Jurkat, Clone E6-1 (cell line): Measurements from ENCODE around the gene CDC14B.
"Not testable (repeated sequence)": the region's sequence is repeated elsewhere in the genome, so short reads cannot be mapped to it uniquely, and the experiment has no call there.

Experiments
- DNase-seq: peaks from one replicate; pipeline ENCODE4 v3.0.0-alpha.2; 2011; ENCODE audit warnings: low read depth, low spot score
- H3K4me3 ChIP-seq: 2 replicates; pipeline ENCODE4 v1.5.1; 2011; ENCODE audit warnings: mild to moderate bottlenecking, low read length, control low read depth, moderate library complexity

The CDC14B gene

DNA sequence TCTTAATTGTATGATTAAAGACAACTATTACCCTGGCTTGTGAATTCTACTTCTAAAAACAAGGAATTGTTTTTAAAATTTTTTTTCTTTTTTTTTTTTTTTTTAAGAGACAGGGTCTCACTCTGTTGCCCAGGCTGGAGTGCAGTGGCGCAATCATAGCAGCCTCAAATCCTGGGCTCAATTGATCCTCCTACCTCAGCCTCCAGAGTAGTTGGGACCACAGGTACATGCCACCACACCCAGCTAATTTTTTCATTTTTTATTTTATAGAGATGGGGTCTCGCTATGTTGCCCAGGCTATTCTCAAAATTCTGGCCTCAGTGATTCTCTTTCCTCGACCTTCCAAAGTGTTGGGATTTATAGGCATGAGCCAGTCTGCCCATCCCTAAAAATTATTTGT lies 107.4 kb downstream of the CDC14B start:
- no peak for DNase-seq
- H3K4me3 ChIP-seq, result no peak overlapping the region

DNA sequence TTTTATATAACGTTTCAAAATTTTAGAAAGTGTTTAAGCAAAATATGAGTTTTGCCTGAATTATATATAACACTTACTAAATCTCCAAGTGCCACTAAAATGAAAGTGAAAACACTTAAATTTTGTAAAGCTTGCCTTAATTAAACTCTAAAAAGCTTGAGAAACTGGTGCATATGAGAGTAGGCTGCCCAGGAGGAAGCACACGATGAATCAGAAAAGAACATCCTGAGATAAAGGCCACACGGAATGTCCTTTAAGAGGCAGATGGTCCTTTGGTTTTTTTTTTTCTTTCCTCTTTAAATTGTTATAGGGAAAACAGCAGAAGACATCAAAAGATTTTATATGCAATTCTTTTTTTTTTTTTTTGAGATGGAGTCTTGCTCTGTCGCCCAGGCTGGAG lies 109.4 kb downstream of the CDC14B start:
- no peak for DNase-seq
- no peak overlapping the region for H3K4me3 ChIP-seq

DNA sequence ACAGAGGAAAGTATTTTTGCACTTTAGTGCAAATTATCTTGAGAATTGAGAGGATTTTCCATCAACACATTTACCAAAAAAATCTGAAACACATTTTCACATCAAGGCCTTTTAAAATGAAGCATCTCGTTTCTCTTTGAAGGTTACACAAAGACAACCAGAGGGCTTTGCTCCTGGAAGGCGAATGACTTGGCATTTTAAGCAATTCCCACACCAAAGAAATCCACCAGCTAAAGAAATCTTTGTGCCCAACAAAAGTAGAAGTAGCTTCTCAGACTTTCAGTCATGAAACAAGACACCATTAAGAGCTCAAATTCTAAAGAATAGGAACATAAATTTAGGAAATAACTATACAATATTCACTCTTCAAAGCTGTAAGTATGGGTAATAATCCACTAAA lies 109.8 kb downstream of the CDC14B start:
- H3K4me3 ChIP-seq, result no peak overlapping the region
- DNase-seq, result no peak

DNA sequence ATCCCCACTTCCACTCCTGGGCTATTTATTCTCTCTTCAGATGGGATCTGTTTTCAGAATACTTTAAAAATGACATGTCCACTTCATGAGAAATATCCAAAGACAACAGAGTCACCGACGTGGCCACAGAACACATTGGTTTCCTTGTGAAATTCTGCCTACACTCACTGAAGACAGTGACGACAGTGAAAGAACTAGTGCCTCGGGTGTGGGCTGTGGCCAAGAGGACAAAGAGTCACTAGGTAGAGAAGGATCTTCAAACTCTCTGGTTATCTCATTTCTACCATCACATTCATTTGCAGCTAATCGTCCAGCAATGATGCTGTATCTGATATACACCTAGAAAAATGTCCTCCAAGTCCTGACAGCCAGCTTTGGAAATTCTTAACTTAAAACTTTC lies 110.6 kb downstream of the CDC14B start:
- DNase-seq, result no peak
- H3K4me3 ChIP-seq, result no peak overlapping the region

DNA sequence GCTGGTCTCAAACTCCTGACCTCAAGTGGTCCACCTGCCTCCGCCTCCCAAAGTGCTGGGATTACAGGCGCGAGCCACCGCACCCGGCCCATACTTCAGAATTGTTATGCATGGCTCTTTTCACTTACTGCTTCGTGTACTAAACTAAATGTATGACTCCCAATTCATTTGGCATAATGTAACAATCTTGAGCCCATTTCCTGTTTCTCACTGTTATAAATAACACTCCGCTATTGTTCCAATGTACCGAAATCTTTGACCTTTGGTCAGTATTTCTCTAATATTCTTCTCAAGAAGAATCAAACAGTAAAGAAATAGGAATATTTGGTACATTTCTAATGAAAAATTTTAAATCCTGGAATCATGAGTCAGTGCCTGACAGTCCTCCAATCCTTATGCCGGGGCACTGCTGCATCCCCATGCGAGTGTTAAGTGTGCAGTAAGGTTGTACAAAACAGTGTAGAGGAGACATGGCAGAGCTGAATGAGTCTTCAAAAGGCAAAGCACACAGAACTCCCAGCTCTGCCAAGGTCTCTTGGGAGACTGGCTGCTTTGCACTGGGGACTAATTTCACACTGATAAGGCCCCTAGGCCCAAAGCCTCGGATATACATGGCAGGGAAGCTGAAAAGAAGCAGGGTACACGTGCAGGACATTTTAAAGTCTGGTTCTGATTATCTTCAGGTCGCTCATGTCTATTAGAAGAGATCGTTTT lies 111.3 kb downstream of the CDC14B start:
- H3K4me3 ChIP-seq, result no peak overlapping the region
- DNase-seq, result no peak

DNA sequence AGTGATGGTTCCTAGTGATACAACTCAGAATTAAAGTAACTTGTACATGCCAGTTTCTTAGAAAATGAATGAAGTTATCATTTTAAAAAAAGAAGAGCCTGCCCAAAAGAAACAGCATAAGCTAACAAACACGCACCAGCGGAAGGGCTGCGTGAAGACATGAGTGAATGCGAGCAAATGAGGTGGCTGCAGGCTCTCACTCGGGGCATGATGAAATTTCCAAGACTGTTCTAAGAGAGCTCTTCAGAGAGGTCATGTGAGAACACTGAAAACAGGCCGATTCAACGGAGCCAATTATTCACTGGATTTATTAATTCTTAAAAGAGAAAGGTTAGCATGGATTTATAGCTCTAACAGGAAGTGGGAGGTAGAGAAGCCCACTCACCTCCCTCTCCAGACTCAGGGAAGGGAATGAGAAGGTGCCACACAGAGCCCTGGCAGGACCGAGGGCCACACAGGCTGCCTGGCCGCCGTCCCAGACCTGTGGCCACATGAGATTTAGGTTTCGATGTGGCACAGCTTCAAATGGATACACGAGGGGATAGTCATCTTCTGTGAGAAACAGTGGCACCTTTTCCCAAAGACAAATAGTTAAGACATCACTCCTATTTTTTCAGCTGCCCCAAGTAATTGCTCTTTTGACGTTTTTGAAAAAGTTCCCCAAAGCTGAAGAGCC lies 114.2 kb downstream of the CDC14B start:
- no peak overlapping the region for H3K4me3 ChIP-seq
- no peak for DNase-seq

DNA sequence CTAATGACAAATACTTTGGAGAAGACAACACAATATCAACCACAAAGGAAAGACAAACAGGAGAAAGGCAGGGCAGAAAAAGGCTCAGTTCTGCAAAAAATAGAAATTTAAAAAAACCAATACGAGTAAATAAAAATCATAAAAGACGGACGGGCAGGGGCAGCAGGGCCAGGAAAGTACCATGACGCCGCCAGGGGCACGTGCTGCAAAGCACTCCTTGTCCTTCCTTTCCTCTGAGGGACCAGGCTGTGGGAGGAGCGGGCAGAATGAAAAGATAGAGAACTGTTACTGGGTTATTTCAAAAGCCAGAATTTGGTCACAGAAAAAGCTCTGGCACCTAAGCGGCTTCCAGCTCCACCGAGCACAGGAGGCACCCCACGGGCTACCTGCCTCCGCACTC lies 115.7 kb downstream of the CDC14B start:
- DNase-seq, result no peak
- H3K4me3 ChIP-seq, result no peak overlapping the region

DNA sequence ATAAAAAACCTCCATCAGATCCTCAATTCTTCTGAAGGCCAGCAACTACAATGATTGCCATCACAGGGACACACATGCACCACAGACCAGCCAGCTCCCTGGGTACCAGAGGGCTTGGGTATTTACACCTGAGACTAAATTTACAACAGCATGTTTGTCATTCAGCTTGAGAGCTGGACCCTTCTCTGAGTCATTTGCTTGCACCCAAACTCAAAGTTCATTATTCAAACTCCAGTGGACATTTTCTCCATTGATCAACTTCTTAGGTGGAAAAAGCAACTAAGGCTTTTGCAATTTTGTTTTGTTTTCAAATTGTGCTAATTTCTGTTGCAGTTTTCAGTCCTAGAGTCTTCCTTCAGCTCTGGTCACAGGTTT lies 116.3 kb downstream of the CDC14B start:
- DNase-seq, H3K4me3 ChIP-seq: not testable (repeated sequence)

DNA sequence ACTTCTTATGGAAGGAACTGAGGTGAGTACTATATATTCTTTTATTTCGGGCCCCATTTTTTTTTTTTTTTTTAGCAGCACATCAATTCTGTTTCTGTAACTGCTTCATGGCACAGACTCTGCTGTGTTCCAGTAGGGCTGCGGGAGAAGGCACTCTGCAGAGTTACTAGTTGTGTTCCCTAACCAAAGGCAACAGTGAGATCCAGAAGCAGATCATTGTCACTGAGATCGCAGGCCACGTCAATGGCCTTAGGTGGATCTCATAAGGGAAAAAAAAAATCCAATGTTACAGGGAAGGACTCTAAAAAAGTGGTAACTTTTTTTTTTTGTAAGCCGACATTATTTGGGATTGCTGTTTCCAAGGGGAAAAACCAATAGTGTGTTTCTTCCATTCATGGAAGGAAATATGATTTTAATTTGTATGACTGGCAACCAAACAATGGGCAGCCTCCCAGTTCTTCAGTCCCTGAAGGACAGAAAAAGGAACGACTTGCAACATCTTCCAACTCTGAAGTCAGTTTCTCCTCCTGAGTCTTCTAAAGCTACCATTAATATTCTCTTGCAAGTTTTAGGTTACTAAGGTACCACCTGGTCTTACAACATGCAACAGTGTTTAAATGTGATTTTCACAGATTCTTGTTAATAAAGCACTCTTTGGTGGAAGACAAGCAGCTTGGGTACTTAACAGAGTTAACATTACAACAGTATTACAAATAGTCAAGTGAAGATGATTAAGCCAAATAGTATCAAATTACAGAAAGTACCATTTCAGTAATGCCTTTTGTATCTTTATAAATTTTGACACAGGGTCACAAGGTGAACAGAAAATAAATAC lies 116.9 kb downstream of the CDC14B start:
- no peak overlapping the region for H3K4me3 ChIP-seq
- no peak for DNase-seq

DNA sequence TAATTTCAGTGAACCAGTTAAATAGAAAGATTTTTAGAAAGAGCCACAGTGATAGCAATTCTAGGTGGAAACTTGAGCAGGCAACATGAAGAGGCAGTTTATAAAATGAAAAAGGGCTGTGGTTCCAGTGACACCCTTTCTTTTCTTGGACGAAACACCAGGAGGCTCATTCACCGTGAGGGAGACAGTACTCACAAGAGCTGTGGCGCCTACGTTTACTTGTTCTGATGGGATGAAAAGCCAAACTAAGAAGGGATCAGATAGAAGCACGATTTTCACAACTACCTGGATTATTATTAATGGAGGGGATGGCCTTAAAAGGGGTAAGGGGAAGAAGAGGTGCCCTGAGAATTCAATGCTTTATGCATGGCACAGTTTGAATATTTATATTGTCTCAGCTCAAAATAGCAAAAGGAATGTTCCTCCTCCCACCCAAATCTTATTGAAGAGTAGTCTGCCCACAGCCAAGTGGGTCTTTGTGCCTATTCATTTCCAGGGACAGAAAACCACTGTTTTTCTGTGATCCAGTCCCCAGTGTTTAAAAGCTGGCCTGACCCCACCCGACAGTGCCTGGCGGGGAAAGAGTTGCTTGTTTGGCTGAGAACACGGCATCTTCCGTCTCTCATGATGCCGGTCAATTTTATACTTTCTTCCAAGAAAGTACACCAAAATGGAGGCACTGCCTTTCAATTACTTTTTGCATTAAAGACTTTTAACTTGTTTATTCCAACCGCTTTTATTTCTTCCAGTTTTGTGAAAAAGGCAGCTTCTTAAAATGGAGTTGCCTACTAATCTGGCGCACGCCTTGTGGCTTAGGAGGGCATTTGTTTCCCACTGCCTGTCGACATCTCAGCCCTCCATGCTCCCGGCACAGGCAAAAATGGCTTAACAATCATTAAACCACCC lies 117.8 kb downstream of the CDC14B start:
- DNase-seq, result no peak

DNA sequence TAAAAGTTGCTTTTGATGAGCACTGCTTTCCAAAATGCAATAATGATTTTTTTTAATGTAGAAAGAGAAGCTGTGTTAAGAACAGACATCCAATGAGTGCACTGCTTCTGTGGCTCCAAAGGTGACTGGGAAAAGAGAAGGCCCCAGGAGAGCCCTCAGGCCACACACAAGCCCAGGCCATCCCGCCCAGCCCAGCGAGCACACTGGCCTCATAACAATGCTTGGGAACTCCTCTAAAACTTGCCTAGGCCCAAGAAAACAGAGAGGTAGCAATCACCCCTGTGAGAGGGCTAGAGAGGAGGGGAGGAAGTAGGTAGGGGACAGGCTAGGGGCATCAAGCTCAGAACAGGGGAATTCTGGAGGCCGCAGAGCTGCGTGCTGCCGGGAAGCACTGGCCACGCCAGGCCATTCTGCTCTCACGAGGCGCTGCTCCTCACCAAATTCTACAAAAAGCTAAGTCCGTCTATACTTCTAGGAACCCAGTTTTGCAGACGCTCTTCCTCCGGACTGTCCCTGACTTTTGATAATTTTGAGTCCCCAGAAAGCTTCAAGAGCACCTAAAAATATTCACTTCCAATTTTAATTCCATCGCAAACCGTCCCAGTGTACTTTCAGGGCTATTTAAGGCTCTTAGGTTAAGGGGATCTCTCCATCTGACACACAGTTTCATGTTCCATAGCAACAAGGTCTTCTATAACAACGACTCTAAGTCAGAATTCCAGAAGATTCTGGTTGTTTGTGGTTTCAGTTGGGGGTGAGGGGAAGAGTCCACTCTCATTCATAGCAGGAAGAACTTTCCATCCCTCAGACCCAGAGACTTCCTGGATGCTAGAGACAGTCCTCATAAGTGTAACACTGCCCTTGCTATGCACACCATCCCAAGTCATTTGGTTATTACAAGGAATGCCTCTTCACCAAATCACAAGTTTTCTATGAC lies 118.7 kb downstream of the CDC14B start:
- no peak overlapping the region for H3K4me3 ChIP-seq
- DNase-seq, result no peak

More for the DNA sequence above, 117.8 kb downstream of the CDC14B start:
- H3K4me3 ChIP-seq, result no peak overlapping the region

DNA sequence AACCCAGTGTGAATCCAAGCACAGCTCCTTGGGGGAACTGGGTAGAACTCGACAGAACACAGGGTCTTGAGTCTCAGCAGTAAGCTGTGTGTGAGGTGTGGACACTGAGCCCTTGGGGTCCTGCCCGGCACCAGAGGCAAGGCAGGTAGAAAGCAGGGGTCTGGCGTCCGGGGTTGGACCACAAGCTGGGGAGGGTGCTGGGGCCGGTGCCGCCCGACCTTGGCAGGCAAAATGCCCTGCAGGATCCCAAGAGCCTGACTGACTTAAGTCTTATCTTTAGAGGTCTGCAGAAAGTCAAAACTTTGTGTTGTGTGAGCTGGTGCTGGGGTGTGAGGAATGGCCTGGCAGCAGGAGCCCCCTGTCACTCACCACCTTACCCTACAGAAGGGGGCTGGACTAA lies 120.4 kb downstream of the CDC14B start:
- DNase-seq, result no peak
- no peak overlapping the region for H3K4me3 ChIP-seq

DNA sequence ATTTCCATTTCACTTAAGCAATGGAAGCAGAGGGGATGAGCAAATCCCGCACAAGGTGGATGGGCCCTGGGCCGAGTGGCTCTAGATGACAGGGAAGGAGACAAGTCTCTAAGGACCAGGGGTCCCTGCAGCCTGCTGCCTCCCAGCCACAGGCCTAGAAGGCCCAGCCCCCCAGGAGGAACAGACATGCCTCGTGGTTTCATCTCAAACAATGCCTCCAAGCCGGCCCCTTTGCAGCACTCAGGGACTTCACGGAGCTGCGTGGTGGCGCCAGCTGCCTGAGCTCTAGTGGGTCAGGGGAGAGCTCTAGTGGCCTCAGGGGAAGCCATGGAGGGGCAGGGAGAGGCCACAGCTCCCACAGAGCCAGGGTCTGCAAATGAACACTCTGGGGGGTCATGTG lies 120.8 kb downstream of the CDC14B start:
- DNase-seq, result no peak
- no peak overlapping the region for H3K4me3 ChIP-seq

DNA sequence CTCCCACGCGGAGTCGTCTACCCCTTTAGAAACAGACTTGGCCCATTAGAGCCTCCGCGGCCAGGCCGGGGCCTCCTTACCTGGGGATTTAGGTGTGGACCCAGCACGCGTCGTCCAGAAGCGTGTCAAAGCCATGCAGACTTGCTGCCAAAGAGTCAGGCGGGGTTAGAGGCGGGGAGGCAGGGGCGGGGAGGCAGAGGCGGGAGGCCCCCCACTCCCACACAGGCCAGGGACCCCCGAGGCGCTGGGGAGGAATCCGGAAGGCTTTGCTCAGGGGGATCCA lies 122.6 kb downstream of the CDC14B start:
- H3K4me3 ChIP-seq, result no peak overlapping the region
- no peak for DNase-seq

DNA sequence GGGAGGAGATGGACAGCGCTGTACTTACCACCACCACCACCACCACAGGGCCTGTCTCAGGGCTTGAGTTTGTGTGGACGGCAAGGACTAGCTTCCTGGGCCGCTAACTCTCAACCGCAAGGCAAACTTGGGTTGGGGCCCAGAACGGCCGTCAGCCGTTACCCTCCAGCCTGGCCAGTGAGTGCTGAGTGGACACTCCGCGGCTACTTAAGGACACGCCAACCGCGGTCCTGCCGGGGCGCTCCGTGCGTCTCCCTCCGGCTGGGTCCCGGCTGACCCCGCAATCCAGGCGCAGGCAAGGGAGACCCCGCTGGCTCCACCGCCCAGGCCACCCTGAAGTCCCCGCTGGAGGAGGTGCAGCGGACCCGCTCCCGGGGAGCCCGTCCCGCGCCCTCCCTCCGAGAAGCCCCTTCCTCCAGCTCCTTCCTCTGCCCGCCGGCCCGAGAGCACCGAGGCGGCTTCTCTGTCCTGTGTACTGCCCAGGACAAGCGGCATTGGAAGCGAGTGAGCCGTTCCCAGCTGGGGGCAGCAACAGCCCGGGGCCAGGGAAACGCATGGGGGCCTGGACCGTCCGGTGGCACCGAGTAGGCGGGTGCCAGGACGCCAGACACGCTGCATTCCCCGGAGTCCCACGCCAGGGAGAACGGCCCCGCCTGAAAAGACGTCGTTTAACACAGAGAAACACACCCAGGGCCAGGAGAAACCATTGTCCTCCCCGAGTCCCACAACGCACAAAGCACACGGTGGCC lies 123.1 kb downstream of the CDC14B start:
- DNase-seq, result no peak
- H3K4me3 ChIP-seq, result no peak overlapping the region

DNA sequence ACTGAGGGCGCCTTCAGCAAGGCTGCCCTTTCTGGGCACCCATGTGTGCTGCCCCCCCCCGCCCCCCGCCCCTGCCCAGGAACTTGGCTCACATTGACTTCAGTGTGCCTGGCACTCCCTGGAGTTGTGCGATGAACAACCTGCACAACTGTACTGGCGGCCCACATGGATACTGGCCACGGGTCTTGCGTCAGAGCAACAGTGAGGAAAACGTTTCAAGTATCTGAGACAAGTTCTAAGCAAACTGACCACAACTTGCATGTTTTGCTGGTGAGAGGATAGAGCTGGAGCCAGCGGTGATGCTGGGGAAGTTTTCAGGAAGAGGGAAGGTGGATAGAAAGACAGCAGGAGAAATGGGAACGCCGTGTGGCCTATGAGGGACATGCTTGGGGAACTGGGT lies 124.3 kb downstream of the CDC14B start:
- H3K4me3 ChIP-seq, result no peak overlapping the region
- no peak for DNase-seq

DNA sequence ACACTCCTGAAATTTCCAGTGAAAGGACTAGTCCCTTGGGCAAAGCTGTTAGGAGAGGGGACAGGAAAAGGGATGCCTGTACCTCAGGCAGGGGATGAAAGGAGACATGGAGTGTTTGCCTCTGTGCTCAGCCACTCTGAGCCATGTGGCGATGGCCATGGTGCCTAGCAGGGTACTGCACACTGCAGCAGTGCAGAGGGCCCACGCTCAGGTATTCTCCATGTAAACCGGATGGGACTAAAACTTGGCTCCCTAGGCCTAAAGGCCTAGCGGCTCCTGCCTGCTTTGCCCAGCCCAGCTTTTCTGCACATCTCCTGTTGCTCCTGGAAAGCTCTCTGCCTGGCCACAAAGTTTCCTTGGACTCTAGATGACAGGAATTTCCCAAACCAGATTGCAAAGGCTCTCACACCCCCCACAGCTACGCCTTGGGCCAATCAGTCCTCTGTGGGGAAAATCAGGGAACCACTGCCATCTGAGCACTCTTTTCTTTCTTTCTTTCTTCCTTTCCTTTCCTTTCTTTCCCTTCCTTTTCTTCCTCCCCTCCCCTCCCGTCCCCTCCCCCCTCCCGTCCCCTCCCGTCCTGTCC lies 125.3 kb downstream of the CDC14B start:
- no peak overlapping the region for H3K4me3 ChIP-seq
- DNase-seq, result no peak
